Caco-2 (cell line): ENCODE data around the gene NPPC. TPM values are rescaled to one million over a fixed set of nuclear protein-coding genes. Genes with fewer than 3 reads are reported as not detected.

Source experiments
- BruUV-seq: library from RNA; stranded (reverse); fragments of 400-500 nt; replicated peaks from 2 replicates; lab custom pipeline; 2021; lab: Mats Ljungman, UMichigan
- CTCF ChIA-PET: fragments of 300-600 bp; sonication (Branson Sonifier 250); formaldehyde crosslinking; loops from one replicate; lab custom pipeline; 2022; ENCODE audit warnings: antibody characterized with exemption; lab: Charles Lee
- POLR2A ChIA-PET: fragments of 300-600 bp; sonication (Branson Sonifier 250); formaldehyde crosslinking; loops from one replicate; lab custom pipeline; 2022; ENCODE audit warnings: antibody characterized with exemption; lab: Charles Lee
- DNase-seq, 2 experiments: peaks; one replicate each; pipeline versions ENCODE4 v3.0.0 to v3.0.0-alpha.2; 2020 to 2022
- H3K27me3 ChIP-seq: replicated peaks from 2 replicates; pipeline ENCODE4 v1.6.0; 2011; ENCODE audit warnings: low read length; ENCODE audit not compliant: control insufficient read depth, insufficient read depth
- H3K36me3 ChIP-seq: 2 replicates; pipeline ENCODE4 v1.5.1; 2011; ENCODE audit warnings: low read length; ENCODE audit not compliant: control insufficient read depth, insufficient read depth
- H3K4me1 ChIP-seq: fragments of 250-450 bp; sonication (Bioruptor Pico); 2 replicates; pipeline ENCODE4 v1.5.1; 2020; ENCODE audit warnings: mild to moderate bottlenecking
- H3K4me3 ChIP-seq: 2 replicates; pipeline ENCODE4 v1.5.1; 2011; ENCODE audit warnings: low read depth, mild to moderate bottlenecking, control low read depth, low read length
- H3K9me3 ChIP-seq: fragments of 250-450 bp; sonication (Bioruptor Pico); 2 replicates; pipeline ENCODE4 v1.5.1; 2020; ENCODE audit warnings: mild to moderate bottlenecking, moderate library complexity
- H3K27ac Mint-ChIP-seq: one replicate; pipeline ENCODE4 v1.8.0; 2022; ENCODE audit warnings: mixed read lengths; ENCODE audit not compliant: unreplicated experiment
- H3K27me3 Mint-ChIP-seq: one replicate; pipeline ENCODE4 v1.8.0; 2022; ENCODE audit warnings: mixed read lengths; ENCODE audit not compliant: insufficient read depth, unreplicated experiment
- H3K36me3 Mint-ChIP-seq: one replicate; pipeline ENCODE4 v1.8.0; 2022; ENCODE audit warnings: mild to moderate bottlenecking, mixed read lengths; ENCODE audit not compliant: insufficient read depth, unreplicated experiment
- H3K4me1 Mint-ChIP-seq: one replicate; pipeline ENCODE4 v1.8.0; 2022; ENCODE audit warnings: low read depth, mixed read lengths; ENCODE audit not compliant: unreplicated experiment
- H3K4me3 Mint-ChIP-seq: one replicate; pipeline ENCODE4 v1.8.0; 2022; ENCODE audit warnings: mild to moderate bottlenecking, moderate library complexity, mixed read lengths; ENCODE audit not compliant: unreplicated experiment
- H3K9me3 Mint-ChIP-seq: one replicate; pipeline ENCODE4 v1.8.0; 2022; ENCODE audit warnings: mixed read lengths; ENCODE audit not compliant: unreplicated experiment
- CTCF ChIP-seq, 2 experiments: fragments of 200-600 bp in 1 of 2; IDR thresholded peaks; 1 replicate in 1 of 2; 2 replicates in 1 of 2; pipeline versions ENCODE4 v1.5.1 to v1.8.0; 2011 to 2022; ENCODE audit warnings: antibody characterized with exemption in 1 of 2, control low read depth in 1 of 2, inconsistent platforms in 1 of 2, low read depth in 1 of 2, low read length in 1 of 2, mild to moderate bottlenecking in 1 of 2, moderate library complexity in 1 of 2; ENCODE audit not compliant: insufficient read depth in 1 of 2, severe bottlenecking in 1 of 2, unreplicated experiment in 1 of 2
- intact Hi-C: fragments of 100-400 bp; cut with micrococcal nuclease; formaldehyde crosslinking; loops from one replicate; pipeline ENCODE4 v1.10.0; 2022; ENCODE audit not compliant: unreplicated experiment
- total RNA-seq: library from RNA; stranded (reverse); gene quantifications from 2 replicates; pipeline ENCODE4 v1.2.3, GENCODE V29; 2022

The NPPC gene
- total RNA-seq, 1 experiment from 2014 or later, result not detected

GRCh38 chr2:231936491-231936890, 10.3 kb upstream of the NPPC start:
- TF ChIP-seq CTCF (IDR thresholded peaks at IDR 0.05; ENCODE audit: insufficient read depth in 1 of 2, low read depth in 1 of 2, low read length in 1 of 2, severe bottlenecking in 1 of 2, unreplicated experiment in 1 of 2), result no peak
- CTCF ChIA-PET, result no interaction called here
- H3K27ac Mint-ChIP-seq, result no peak overlapping the region
- no TSS peak for BruUV-seq
- DNase-seq, result no peak
- Histone ChIP-seq H3K27me3 (no peaks in the 10 kb centered on the region), H3K4me3 (no peak overlapping the region), H3K9me3 (no peaks in the 10 kb centered on the region), H3K36me3 (no peaks in the 10 kb centered on the region), H3K4me1 (no peaks in the 10 kb centered on the region)
- no peak overlapping the region for H3K4me3 Mint-ChIP-seq
- no peaks in the 10 kb centered on the region for H3K9me3 Mint-ChIP-seq
- no peaks in the 10 kb centered on the region for H3K4me1 Mint-ChIP-seq
- H3K36me3 Mint-ChIP-seq, result no peaks in the 10 kb centered on the region
- intact Hi-C loops, result no loop called here
- H3K27me3 Mint-ChIP-seq, result peaks cover 3% of the 10 kb centered on the region
- POLR2A ChIA-PET, result no interaction called here

- DNase-seq, result no peak
- peaks cover 3% of the 10 kb centered on the region for H3K27me3 Mint-ChIP-seq
- Histone ChIP-seq H3K9me3 (no peaks in the 10 kb centered on the region), H3K27me3 (no peaks in the 10 kb centered on the region), H3K4me1 (no peaks in the 10 kb centered on the region), H3K4me3 (no peak overlapping the region), H3K36me3 (no peaks in the 10 kb centered on the region)
- POLR2A ChIA-PET, result no interaction called here
- CTCF ChIA-PET, result interaction anchor here (0.6 kb wide), 1 partner anchor 9 kb away, joined by 8 read pairs; no protein-coding TSS in a partner anchor
- no peak for TF ChIP-seq CTCF (IDR thresholded peaks at IDR 0.05; ENCODE audit: insufficient read depth in 1 of 2, low read depth in 1 of 2, low read length in 1 of 2, severe bottlenecking in 1 of 2, unreplicated experiment in 1 of 2)
- H3K36me3 Mint-ChIP-seq, result no peaks in the 10 kb centered on the region
- H3K27ac Mint-ChIP-seq, result no peak overlapping the region
- H3K9me3 Mint-ChIP-seq, result no peaks in the 10 kb centered on the region
- no peaks in the 10 kb centered on the region for H3K4me1 Mint-ChIP-seq
- BruUV-seq, result no TSS peak
- H3K4me3 Mint-ChIP-seq, result no peak overlapping the region
- intact Hi-C loops, result no loop called here
Measured at GRCh38 chr2:231935815-231936214, 9.6 kb upstream of the NPPC start.

- H3K9me3 ChIP-seq, result no peaks in the 10 kb centered on the region
- H3K36me3 Mint-ChIP-seq, result no peaks in the 10 kb centered on the region
- ChIA-PET CTCF (interaction anchor here (0.6 kb wide), 1 partner anchor 9 kb away, joined by 8 read pairs; no protein-coding TSS in a partner anchor), POLR2A (no interaction called here)
- H3K4me1 ChIP-seq, result no peaks in the 10 kb centered on the region
- H3K27me3 Mint-ChIP-seq, result peaks cover 3% of the 10 kb centered on the region
- H3K4me3 Mint-ChIP-seq, result no peak overlapping the region
- no peaks in the 10 kb centered on the region for H3K4me1 Mint-ChIP-seq
- no TSS peak for BruUV-seq
- no peak overlapping the region for H3K4me3 ChIP-seq
- no peaks in the 10 kb centered on the region for H3K36me3 ChIP-seq
- H3K27ac Mint-ChIP-seq, result no peak overlapping the region
- H3K27me3 ChIP-seq, result no peaks in the 10 kb centered on the region
- H3K9me3 Mint-ChIP-seq, result no peaks in the 10 kb centered on the region
- intact Hi-C loops, result no loop called here
- DNase-seq, result no peak
- no peak for TF ChIP-seq CTCF (IDR thresholded peaks at IDR 0.05; ENCODE audit: insufficient read depth in 1 of 2, low read depth in 1 of 2, low read length in 1 of 2, severe bottlenecking in 1 of 2, unreplicated experiment in 1 of 2)
Measured at GRCh38 chr2:231935207-231935524, 9.0 kb upstream of the NPPC start.
